Measurements from ENCODE around the gene DR1.

DNA sequence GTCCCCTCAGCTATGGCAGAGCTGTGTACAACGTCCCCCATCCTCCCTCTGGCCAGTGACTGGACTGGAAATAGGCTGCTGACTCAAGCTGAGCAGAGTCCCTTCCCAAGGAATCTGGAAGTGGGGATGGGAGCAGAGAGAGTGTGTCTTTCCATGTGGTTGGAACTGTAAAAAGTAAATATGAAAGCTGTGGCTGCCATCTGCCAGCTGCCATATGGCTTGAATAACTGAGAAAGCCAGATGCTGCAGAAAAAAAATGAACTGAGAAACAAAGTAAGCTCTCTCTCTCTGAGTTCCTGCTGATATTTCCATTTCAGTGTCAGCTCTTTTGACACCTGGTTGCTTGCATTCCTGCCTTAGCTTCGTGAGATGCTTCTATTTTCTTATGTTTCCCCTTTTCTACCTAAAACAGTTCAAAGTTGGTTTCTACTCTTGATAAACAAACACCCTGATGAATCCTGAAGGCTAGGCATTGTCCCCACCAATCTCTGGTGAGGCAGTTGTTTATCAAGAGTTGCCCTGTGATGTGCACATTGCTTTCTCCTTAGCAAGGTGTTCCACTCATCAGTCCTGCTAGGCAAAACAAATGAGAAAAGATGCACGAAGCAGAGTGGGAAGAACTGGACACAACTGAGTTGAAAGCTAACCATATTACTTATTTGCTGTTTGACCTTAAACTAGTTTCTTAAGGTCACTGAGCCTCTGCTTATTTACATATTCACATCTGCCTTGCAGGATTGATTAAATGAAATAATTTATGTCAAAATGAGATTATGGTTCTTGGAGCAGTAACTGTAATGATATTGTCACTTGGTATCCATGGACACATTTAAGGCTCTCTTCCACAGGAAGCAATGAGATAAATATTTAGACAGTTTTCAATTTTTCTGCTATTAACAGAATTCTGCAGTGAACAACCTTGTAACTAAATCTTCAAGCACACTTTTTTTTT is 16.6 kb upstream of the DR1 start:
- TF ChIP-seq EZH2 (IDR thresholded peaks at IDR 0.05; ENCODE audit: insufficient read depth, poor library complexity, severe bottlenecking) (no peak), EZH2phosphoT487 (IDR thresholded peaks at IDR 0.05; ENCODE audit: insufficient read depth, low read depth) (no peak)
